ENCODE results near the gene WDR33.
A peak's percentile ranks its signal among the peaks of the same experiment; 100 is the strongest.
"Not testable (repeated sequence)": the region's sequence is repeated elsewhere in the genome, so short reads cannot be mapped to it uniquely, and the experiment has no call there.

Gene WDR33

GRCh38 chr2:127810156-127810618 lies 784 bp downstream of the WDR33 start:
- peak; percentile 16 for DNase-seq (ENCODE audit: low spot score)

GRCh38 chr2:127807678-127808353 lies 3.2 kb downstream of the WDR33 start:
- DNase-seq (ENCODE audit: low spot score): no peak

DNA sequence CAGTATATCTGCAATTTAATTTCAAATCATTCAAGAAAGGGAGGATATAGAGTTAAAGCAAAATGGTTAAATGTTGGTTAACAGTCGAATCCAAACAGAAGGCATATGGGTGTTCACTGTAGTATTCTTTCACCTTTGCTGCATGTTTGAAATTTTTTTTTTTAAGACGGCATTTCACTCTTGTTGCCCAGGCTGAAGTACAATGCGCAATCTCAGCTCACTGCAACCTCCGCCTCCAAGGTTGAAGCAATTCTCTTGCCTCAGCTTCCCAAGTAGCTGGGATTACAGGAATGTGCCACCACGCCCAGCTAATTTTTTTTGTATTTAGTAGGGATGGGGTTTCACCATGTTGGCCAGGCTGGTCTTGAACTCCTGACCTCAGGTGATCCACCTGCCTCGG lies 4.1 kb downstream of the WDR33 start:
- not testable (repeated sequence) for DNase-seq (ENCODE audit: low spot score)

- DNase-seq (ENCODE audit: low spot score): no peak
Observed at GRCh38 chr2:127805491-127805890, 5.5 kb downstream of the WDR33 start.

DNA sequence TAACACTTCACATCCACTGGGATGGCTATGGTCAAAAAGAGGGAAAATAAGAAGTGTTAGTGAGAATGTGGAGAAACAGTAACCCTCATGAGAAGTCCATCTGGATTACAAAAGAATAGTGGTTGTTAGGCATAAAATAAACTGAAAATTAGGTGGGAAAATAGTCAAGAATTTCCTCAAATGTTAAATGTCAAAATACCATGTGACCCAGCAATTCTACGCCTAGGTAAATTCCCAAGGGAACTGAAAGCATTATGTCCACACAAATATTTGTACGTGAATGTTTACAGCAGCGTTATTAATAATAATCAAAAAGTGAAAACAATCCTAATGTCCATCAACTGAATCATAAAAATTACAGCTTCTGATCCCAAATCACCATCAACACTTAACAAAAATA lies 11.0 kb downstream of the WDR33 start:
- DNase-seq (ENCODE audit: low spot score): no peak

DNA sequence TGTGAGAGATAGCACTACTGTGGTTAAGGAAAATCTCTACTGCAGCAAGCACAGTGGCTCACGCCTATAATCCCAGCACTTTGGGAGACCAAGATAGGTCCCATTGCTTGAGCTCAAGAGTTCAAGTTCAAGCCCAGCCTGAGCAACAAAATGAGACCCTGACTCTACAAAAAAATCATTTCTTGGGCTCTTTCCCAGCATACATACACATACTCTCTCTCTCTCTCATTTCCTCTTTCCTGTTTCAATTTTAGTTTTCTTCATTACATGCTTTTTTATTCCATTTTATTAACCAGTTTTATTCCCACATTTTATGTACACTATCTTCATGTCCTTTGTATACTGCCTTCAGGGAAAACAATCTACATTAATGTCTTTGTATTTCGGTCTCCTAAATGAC lies 14.6 kb downstream of the WDR33 start:
- DNase-seq (ENCODE audit: low spot score): no peak

GRCh38 chr2:127794901-127795300 lies 16.1 kb downstream of the WDR33 start:
- not testable (repeated sequence) for DNase-seq (ENCODE audit: low spot score)

- DNase-seq (ENCODE audit: low spot score): no peak
Observed at GRCh38 chr2:127792805-127793204, 18.2 kb downstream of the WDR33 start.

DNA sequence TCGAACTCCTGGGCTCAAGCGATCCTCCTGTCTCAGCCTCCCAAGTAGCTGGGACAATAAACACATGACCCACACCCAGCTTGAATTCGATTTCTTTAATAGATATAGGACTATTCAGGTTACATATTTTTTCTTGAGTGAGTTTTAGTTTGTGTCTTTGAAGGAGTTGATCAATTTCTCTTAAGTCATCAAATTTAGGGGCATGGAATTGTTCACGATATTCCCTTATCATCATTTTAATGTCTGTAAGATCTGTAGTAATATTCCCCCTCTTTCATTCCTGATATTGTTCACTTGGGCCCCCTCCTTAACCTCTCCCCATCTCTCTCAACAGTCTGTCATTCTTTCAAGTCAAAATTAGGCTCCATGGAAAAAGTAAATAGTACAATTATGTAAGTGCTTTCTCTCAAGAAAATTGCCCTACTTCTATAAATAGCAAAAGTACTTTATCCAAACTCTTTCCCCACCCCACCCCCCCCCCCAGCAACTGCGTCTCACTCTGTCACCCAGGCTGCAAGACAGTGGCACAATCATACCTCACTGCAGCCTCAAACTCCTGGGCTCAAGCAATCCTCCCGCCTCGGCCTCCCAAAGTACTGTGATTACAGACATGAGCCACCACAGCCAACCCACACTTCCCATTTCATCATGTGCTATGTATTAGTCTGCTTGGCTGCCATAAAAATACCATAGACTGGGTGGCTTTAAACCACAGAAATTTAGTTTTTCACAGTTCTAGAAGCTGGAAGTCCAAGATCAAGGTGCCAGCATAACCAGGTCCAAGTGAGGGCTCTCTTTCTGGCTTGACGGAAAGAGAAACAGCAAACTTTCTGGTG lies 20.1 kb downstream of the WDR33 start:
- no peak for DNase-seq (ENCODE audit: low spot score)

DNA sequence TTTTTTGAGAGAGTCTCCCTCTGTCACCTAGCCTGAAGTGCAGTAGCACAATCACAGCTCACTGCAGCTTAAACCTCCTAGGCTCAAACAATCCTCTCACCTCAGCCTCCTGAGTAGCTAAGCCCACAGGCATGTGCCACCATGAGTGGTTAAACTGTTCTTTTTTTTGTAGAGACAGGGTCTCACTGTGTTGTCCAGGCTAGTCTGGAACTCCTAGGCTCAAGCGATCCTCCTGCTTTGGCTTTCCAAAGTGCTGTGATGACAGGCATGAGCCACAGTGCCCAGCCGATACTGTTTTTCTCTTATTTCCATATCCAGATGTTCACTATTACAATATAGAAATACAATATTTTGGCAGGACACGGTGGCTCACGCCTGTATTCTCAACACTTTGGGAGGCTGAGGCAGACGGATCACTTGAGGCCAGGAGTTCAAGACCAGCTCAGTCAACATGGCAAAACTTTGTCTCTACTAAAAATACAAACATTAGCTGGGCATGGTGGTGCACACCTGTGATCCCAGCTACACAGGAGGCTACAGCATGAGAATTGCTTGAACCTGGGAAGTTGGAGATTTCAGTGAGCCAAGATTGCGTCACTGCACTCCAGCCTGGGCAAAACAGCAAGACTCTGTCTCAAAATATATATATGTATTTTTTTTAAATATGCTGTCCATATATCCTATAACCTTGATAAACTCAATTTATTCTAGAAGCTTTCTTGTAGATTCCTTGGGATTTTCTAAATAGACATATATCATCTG lies 24.7 kb downstream of the WDR33 start:
- DNase-seq (ENCODE audit: low spot score): no peak

- no peak for DNase-seq (ENCODE audit: low spot score)
Observed at GRCh38 chr2:127784965-127785518, 25.9 kb downstream of the WDR33 start.

GRCh38 chr2:127783101-127783500 lies 27.9 kb downstream of the WDR33 start:
- DNase-seq (ENCODE audit: low spot score): no peak

- DNase-seq (ENCODE audit: low spot score): no peak
Observed at GRCh38 chr2:127778850-127779249, 32.1 kb downstream of the WDR33 start.

DNA sequence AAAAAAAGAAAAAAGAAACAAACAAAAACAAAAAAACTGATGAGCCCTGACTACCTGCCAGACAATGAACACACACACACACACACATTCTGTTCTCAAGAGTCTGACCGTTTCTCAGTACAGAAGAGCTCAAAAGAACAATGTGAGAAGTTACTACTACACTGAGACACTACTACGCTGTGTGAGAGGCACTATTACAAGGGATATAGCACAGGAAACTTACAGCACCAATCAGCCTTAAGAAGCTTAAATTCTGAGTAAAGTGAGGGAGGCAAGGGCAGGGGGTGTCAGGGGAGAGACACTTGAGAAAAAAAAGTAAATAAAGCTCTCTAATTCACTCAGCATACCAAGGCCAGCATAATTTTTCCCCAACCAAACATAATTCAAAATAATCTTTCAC lies 32.5 kb downstream of the WDR33 start:
- no peak for DNase-seq (ENCODE audit: low spot score)

DNA sequence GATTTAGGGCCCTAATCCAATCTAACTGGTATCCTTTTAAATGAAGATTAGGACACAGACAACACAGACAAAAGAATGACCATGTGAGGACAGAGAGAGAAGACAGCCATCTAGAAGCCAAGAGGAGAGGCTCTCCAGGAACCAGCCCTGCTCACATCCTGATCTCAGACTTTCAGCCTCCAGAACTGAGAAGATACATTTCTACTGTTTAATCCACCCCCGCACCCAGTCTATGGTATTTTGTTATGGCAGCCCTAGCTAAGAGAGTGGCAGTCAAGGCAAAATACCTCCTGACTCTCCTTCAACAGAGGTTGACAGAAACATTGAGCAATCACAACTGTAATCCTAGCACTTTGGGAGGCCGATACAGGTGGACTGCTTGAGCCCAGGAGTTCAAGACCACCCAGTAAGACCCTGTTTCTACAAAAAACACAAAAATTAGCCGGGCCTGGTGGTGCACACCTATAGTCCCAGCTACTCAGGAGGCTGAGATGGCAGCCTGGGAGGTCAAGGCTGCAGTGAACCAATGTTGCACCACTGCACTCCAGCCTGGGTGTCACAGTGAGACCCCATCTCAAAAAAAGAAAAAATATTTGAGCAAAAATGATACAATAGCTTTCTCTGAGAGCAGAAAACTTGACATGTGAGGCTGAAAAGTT lies 34.7 kb downstream of the WDR33 start:
- DNase-seq (ENCODE audit: low spot score): no peak

- no peak for DNase-seq (ENCODE audit: low spot score)
Observed at GRCh38 chr2:127771756-127772155, 39.2 kb downstream of the WDR33 start.

DNA sequence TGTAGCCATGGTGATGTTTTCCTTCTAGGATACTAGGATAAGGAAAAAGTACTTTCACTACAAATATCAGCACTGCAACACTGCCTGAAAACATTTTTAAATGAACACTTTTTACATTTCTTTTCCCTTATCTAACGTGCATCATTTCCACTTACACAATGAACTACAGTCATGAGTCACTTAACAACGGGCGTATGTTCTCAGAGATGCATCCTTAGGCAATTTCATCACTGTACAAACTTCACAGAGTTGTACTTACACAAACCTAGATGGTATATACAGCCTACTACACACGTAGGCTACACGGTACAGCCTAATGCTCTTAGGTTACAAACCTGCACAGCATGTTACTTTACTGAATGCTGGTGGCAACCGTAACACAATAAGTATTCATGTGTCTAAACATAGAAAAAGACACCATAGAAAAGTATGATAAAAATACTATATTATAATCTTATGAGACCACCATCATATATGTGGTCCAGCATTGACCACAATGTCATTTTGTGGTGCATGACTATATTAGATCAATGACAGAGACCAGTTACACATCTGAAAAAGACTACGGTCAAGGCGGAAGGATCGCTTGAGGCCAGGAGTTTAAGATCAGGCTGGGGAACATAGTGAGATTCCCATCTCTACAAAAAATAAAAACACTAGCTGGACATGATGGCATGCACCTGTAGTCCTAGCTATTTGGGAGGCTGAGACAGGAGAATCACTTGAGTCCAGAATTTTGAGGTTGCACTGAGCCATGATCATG lies 39.8 kb downstream of the WDR33 start:
- DNase-seq (ENCODE audit: low spot score): no peak

DNA sequence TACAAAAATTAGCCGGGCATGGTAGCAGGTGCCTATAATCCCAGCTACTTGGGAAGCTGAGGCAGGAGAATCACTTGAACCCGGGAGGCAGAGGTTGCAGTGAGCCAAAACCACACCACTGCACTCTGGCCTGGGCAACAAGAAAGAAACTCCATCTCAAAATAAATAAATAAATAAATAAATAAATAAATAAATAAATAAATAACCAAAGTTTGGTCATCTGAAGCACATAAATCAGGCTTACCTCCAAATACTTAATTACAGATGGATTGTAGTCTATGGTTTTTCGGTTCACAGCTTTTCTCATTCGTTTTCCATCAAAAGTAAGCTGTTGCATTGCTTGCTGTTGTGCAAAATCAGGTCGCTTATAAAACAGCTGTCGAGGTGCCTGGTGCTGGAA lies 40.4 kb downstream of the WDR33 start:
- not testable (repeated sequence) for DNase-seq (ENCODE audit: low spot score)

- DNase-seq (ENCODE audit: low spot score): no peak
Observed at GRCh38 chr2:127769587-127769986, 41.4 kb downstream of the WDR33 start.

DNA sequence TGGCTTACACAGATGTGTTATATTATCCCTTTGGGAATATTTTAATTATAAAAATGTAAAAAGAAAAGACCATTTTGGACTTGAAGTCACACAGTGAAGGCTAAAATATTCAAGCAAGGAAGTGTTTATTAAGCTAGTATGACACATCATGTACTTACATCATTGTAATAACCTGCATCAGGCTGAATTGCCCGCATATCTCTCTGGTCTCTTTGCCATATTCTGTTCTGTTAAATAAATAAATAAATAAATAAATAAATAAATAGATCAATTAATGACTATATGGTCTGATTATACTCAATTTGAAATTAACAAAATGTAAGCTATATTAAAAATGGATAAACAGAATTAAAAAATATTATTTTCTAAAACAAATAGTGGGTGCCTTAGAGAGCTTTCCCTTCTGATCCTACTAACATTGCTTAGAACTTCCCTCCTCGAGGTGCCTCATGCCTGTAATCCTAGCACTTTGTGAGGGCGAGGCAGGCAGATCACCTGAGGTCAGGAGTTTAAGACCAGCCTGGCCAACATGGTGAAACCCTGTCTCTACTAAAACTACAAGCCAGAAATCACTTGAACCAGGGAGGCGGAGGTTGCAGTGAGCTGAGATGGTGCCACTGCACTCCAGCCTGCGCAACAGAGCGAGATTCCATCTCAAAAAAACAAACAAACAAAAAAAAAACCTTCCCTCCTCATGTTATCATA lies 42.0 kb downstream of the WDR33 start:
- DNase-seq (ENCODE audit: low spot score): no peak
